Cortex of kidney (tissue), 1 donor: ENCODE measurements around the gene RAC2.

Experiments
- DNase-seq: peaks from one replicate; lab custom pipeline; 2025; lab: John Stamatoyannopoulos, UW

The RAC2 gene

GRCh38 chr22:37244114-37244921, at the start of gene RAC2:
Gene RAC2 (minus strand): TSS chr22:37244269. CDS start chr22:37244148, 121 bp downstream.
- DNase-seq: no peak

DNA sequence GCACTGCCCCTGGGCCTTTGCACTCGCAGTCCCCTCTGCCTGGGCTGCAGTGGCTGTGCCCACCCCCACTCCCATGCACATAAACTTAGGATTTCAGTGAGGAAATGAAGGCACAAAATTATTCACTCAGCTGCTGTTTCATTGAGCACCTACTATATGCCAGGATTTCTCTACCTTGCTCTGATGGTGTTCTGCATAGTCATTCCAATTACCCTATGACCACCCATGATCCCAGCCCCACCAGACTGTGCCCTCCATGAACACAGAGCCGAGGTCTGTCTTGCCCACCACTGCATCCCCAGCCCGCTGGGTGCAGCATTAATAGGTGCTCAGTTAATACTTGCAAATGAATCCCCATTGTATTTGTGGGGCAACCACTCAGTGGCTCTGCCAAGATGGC, 49.1 kb upstream of the RAC2 start:
- DNase-seq: no peak

DNA sequence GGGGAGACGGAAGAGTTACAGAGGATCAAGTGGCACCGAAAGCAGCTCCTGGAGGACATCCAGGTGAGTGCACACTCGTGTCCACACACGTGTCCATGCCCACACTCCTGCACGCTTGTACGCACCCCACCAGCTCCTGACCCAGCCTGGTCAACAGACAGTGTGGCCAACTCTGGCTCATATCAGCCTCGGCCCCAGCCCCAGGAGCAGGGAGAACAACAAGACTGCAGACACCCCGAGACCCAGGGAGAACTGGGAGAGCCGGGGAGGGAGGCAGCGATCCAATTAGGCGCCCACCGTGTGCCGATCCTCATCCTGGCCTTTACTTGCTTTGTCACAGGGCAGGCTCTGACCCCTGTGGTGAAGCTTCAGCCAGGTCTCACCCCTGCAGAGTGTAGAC, 48.6 kb upstream of the RAC2 start:
- no peak for DNase-seq

DNA sequence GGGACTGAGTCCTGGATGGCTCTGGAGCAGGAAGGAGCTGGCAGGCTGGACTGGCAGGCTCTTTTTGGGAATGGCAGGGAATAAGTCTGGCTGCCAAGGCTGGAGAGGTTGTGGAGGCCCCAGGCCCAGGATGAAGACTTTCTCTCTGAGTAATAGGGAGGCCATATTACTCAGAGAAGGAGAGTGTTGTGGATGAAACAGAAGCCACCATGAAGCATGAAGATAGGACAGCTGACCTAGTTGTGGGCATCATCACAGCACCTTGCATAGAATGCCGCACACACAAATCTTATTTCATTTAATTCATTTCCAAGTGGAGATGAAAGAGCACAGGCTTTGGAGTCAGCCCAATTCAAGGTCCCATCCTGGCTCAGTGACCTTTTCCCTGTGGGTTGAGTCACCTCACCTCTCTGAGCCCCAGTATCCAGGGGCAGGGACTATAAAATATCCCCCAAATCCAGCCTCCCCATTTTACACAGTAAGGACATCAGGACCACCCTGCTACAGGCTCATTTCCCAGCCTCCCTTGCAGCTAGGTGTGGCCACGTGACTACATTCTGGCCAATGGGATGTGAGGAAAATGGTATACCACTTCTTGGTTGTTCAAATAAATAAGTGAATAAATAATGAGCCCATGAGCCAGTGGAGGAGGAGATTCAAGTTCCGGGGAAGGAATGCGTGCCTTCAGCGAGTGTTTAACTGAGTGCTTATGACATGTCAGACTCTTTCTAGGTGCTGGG, 47.7 kb upstream of the RAC2 start:
- no peak for DNase-seq

DNA sequence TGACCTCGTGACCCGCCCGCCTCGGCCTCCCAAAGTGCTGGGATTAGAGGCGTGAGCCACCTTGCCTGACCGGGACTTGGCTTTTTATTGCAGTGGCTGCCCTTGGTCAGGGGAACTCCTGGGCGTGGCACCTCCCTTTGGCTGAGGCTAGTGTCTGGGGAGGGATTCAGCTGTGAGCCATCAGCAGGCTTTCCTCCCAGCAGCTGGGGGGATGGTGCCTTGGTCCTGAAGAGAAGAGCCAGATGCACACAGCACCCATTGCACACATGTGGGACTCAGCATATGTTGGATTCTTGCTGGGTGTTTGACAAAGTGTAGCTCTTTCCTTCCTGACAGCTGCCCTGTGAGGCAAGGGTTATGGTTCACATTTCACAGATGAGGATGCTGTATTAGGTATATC, 46.7 kb upstream of the RAC2 start:
- no peak for DNase-seq

DNA sequence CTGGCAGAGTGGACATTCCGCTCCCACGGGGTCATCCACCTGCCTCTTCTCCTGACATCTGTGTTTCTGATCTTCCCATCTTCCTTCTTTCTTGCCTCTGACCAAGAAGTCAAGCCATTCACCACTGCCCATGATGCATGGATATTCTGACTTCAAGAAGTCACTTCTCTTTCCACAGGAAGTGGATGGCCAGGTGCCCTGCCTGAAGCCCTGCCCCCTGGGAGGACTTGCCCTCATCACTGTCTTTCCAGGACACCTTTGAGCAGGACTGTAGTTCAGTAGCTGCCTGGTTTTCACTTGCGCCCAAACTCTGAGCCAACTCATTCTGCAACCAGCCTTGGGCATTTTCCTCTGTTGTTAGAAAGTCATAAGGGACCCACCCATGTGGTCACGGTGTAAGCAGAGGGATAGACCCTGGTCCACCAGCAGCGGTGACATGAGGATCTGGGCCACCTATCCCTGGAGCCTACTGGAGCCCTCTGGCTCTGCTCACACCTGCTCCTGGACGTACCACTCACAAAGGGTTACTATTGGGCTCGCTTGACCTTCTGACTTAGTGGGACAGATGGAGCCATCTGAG, 45.2 kb upstream of the RAC2 start:
- no peak for DNase-seq

GRCh38 chr22:37288521-37288920, 44.5 kb upstream of the RAC2 start:
- no peak for DNase-seq

- DNase-seq: no peak
Observed at GRCh38 chr22:37287550-37287951, 43.5 kb upstream of the RAC2 start.

- no peak for DNase-seq
Observed at GRCh38 chr22:37285937-37286336, 41.9 kb upstream of the RAC2 start.

- no peak for DNase-seq
Observed at GRCh38 chr22:37284805-37285355, 40.8 kb upstream of the RAC2 start.

- DNase-seq: no peak
Observed at GRCh38 chr22:37284126-37284804, 40.2 kb upstream of the RAC2 start.

- no peak for DNase-seq
Observed at GRCh38 chr22:37283393-37283937, 39.4 kb upstream of the RAC2 start.

DNA sequence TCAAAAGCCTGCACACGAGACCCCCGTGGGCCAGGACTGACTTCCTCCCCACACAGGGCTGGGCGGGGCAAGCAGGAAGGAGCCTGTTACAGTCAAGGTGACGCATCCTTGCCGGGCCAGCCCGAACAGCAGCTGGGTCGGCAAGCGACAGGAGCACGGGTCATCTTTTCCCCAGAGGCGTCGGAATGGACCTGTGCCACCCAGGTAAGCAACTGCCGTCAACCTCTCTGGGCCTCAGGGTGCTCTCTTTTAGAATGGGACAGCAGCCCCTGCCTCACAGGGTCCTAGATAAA, 38.3 kb upstream of the RAC2 start, which contains the start of gene CYTH4:
TSS of gene CYTH4 (plus strand) at position 124 of the 293 bp plus-strand sequence. CDS start at position 186, 62 bp downstream.
- DNase-seq: no peak

DNA sequence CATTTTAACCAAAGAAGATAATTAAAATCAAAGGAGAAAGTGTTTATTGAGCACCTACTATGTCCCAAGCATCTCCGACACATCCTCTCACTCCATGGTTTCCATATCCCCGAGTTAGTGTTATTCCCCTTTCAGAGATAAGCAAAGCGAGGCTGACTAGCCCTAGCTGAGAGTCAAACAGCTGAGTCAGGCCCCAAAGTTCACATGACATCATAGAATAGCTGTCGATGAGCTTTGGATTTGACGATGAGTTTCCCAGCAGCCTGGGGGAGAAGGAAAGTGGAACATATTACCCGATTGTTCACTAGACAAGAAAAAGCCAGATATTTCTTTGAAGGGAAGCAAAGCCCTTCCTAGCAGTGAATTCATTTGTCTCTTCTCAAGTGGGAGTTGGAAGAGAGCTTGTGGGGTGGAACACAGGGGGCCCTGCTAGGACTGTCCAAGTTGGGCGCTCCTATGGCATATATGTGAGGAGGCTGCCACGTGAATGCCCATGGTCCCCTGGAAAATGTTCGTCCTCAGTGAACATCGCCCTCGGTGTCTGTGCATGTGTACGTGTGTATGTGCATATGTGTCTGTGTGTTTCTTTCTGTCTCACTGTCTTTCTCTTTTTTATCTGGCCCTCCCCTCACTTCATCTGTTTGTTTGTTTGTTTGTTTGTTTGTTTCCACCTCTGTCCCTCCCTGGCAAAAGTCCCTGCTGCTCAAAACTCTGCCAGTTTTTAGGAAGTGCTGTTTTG, 37.7 kb upstream of the RAC2 start:
- no peak for DNase-seq

GRCh38 chr22:37281195-37281594, 37.1 kb upstream of the RAC2 start:
- DNase-seq: no peak

GRCh38 chr22:37280718-37281117, 36.6 kb upstream of the RAC2 start:
- DNase-seq: no peak

DNA sequence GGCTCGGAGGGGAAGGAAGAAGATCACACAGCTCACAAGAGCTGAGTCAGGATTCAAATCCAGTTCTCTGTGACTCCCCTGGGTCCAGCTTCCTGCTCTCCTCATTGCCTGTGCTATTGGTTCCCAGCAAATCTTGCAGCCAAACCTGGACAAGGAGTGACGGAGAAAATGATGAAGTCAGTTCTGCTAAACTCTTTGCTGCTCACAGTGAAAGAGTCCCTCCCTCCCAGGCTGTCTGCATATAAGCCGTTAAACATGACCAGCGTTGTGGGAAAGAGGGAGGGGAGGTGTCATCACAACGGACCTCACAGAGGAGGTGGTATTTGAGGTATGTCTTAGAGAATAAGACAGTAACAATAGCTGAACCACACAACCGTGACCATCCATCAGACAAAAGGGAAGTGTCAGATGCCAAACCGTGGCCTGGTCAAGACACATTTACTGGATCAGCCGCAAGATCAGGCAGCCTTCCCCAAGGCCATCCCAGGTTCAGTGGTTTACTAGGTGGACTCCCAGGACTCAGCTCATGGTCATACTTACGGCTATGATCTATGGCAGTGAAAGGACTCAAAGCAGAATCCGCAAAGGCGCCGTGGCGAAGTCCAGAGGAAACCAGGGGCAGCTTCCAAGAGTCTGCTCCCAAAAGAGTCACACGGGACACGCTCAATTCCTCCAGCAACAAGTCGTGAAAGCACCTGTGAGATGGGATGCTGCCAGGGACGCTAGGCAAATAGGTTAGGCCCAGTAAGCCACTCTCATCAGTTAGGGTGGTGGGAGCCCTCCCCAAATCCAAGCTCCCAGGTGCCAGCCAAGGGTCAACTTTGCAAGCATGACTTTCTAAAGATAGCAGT, 35.5 kb upstream of the RAC2 start:
- no peak for DNase-seq

DNA sequence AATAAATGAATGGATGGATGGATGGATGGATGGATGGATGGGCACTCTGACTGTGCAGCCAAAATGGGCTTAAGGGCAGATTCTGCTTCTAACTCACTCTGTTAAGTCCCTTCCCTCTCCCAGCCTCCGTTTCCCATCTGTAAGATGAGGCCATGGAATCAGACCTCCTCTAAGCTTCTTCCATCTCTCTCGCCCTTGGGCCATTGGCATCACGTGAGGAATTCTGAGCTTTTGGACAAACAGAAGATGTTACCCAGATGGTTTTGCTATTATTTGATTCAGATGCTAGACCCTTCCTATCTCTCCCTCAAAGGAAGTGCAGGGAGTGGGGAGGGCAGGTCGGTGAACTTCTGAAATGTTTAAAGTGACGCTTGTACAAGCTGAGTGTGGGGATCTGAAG, 34.2 kb upstream of the RAC2 start:
- no peak for DNase-seq

DNA sequence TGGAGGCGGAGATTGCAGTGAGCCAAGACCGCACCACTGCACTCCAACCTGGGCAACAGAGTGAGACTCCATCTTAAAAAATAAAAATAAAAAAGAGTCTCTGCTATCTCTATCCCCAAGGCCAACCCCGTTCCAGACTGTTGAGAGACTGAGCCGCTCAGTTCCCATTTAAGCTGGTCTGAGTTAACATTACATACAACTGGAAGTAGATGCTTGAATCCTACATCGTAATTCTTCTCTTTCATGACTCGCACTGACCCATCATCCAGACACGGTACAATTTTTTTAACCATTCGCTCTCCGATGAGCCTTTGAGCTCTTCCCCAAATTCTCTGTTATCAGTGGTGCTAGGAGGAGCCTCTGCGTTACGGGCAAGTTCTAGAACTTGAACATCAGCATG, 33.3 kb upstream of the RAC2 start:
- DNase-seq: no peak

DNA sequence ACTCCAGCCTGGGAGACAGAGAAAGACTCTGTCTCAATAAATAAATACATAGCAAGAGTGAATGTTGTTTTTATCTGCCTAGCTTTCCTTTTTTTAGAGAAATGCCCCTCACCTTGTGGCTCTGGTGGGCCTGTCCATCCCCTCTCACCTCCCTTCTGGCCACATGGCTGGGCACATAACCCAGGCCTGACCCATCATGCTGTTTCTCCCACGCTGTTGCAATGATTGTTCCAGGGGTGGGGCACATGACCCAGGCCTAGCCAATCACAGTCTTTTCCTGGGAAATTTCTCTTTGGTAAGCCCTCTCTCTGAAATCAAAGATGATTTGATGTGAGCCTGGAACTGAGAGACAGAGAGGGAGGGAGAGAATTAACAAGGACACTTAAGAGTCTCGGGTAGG, 32.7 kb upstream of the RAC2 start:
- no peak for DNase-seq
